Measurements from ENCODE around the gene DXO.
A peak's percentile ranks its signal among the peaks of the same experiment; 100 is the strongest.
"Not testable (repeated sequence)": the region's sequence is repeated elsewhere in the genome, so short reads cannot be mapped to it uniquely, and the experiment has no call there.

Gene DXO

GRCh38 chr6:31979238-31979898 lies 7.4 kb upstream of the DXO start:
- no peak for DNase-seq

DNA sequence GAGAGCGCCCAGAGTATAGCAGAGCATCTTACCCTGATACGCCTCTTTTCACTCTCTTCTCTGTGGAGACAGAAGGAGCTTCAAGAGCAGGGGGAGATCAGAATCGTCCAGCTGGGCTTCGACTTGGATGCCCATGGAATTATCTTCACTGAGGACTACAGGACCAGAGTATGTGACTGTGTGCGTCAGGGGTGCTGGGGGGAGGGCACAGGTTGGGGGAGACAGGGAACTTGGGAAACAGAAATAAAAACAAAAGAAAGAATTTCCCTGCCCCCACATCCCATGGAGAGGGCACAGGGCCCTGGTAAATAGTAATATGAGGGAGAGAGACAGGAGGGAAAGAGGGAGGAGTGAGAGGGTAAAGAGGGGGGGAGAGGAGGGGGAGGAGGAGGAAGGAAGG lies 6.9 kb upstream of the DXO start:
- DNase-seq: no peak

GRCh38 chr6:31977816-31978431 lies 6.0 kb upstream of the DXO start:
- no peak for DNase-seq

- not testable (repeated sequence) for DNase-seq
Observed at GRCh38 chr6:31976065-31976464, 4.1 kb upstream of the DXO start.

- DNase-seq: no peak
Observed at GRCh38 chr6:31972709-31973350, 892 bp upstream of the DXO start.

- DNase-seq: no peak
Observed at GRCh38 chr6:31971279-31971992, 502 bp downstream of the DXO start.

DNA sequence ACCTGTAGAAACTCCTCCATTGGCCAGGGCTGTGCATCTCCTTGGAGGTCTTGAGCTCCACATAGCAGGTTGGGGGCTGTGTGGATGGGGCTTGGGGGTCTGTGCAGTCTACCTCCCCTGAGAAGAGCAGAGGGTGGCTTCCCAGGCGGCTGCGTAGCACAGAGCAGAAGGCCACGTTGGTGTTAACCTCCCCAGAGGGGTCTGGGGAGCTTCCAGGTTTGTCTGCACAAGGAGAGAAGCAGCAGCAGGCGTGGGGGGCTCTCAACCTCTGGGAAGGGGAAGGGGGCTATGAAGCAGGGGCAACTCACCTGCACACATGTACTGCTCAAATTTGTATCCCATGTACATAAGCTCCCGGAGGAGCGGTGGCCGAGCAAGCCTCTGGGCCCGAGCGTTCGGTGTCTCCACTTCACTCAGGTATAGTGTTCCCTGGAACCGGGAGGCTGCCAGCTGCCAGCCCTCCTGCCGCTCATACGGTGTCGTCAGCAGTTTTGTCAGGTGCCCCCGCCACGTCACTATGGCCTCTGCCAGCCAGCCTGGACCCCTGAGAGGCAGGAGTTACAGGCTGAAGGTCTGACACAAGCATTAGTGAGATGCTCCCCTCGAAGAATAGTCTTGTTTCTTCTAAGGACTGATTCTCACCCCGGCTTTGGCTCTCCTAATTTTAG lies 1.2 kb downstream of the DXO start:
- no peak for DNase-seq

- DNase-seq: no peak
Observed at GRCh38 chr6:31969712-31970603, 2.0 kb downstream of the DXO start.

- DNase-seq: no peak
Observed at GRCh38 chr6:31968791-31969711, 2.9 kb downstream of the DXO start.

GRCh38 chr6:31968326-31968725 lies 3.6 kb downstream of the DXO start:
- no peak for DNase-seq

GRCh38 chr6:31967926-31968320 lies 4.0 kb downstream of the DXO start:
- DNase-seq: no peak

DNA sequence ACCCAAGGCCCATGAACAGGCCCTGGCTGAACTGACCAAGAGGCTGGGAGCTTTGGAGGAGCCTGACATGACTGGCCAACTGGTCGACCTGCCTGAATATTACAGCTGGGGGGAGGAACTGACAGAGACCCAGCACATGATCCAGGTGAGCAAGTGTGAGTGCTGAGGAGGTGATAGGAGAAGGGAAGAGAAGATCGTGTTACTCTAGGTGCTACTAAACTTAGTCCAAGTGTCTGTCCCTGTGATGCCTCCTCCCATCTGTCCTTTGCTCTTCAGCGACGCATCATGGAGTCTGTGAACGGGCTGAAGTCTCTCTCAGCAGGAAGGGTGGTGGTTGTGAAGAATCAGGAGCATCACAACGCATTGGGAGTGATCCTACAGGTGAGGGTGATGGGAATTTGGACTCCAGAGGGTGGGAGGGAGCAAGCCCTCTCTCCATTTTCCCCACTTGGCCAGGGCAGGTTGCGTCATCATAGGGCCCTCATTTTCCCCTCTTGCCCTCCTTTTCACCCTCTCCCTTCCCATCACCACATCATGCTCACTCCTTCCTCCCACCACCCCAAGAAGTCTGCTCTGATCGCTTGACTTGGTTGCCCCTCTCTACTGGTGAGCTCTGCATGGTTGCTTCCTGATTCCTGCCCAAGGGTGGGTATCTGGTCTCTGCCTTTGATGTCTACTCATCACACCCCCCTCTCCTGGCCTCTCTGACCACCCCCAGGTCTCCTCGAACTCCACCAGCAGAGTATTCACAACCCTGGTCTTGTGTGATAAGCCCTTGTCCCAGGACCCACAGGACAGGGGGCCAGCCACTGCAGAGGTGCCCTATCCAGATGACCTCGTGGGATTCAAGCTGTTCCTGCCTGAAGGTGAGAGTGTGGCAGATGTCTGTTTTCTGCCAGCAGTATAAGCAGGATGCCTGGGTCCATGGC lies 4.7 kb downstream of the DXO start:
- DNase-seq: no peak

DNA sequence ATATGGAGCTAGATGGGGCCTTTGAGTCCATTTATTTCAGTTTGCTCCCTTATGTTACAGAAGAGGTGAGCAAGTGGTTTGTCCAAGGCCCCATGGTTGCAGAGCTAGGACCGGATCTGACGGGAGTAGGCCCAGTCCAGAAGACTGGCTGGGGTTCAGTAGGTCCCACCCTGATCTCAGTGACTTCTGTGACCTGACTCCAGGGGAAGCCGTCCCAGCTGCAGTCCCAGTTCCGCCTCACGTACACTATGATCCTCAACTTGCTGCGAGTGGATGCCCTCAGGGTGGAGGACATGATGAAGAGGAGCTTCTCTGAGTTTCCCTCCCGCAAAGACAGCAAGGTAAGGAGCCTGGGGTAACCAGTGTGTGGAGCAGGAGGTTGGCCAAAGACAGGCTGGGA lies 5.4 kb downstream of the DXO start:
- DNase-seq: no peak

GRCh38 chr6:31965700-31966099 lies 6.2 kb downstream of the DXO start:
- DNase-seq: no peak

GRCh38 chr6:31963921-31964320 lies 8.0 kb downstream of the DXO start:
- DNase-seq: no peak

DNA sequence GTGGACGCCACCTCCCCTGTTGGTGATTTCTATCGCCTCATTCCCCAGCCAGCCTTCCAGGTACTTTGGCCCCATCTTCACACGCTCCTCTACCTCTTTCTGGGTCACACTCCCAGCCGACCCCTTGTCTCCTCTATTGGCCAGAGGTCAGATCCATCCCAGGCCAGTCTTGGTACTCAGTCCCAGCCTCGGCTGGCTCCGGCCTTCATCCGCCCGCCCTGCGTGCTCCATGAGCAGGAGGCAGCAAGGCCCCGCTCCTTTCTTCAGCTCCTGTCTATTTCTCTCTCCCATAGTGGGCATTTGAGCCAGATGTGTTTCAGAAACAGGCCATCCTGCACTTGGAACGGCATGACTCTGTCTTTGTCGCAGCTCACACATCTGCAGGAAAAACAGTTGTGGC lies 10.3 kb downstream of the DXO start:
- no peak for DNase-seq

- DNase-seq: peak; percentile 64
Observed at GRCh38 chr6:31958741-31959739, 12.9 kb downstream of the DXO start, which contains the start of the genes NELFE and SKIC2. TSS of gene NELFE (minus strand) at chr6:31958971. CDS start at chr6:31958446, 525 bp downstream. TSS of gene SKIC2 (plus strand) at chr6:31959175. CDS start at chr6:31959193, 18 bp downstream.

- DNase-seq: no peak
Observed at GRCh38 chr6:31958412-31958740, 13.6 kb downstream of the DXO start.

DNA sequence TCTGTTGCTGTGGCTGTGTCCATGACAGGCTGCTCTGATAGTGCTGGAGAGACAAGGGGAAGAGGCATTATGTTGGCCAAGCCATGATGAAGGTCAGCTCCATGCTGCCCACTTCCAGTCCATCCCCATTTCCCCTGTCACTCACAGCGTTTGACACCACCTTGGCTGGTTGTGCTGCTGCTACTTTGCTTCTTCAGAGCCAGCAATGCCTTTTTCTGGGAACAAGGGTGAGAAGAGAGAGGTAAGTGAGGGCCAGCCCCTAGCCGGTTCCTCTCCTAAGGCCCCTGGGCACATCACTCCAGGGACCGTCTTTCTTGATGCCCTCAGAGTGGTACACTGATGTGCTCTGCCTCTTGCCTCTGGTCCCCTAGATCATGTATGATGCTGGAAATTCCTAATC lies 15.1 kb downstream of the DXO start:
- no peak for DNase-seq

Data from SIG-M5 (cell line).